Left ventricle myocardium inferior (tissue), 1 donor: ENCODE results near the gene KATNA1. TPM values are rescaled to one million over a fixed set of nuclear protein-coding genes. Genes with fewer than 3 reads are reported as not detected.

Source experiments
- DNase-seq: peaks from one replicate; pipeline ENCODE4 v3.0.0-alpha.2; 2020
- H3K27ac ChIP-seq: fragments of 200-600 bp; replicated peaks from 2 replicates; pipeline ENCODE4 v1.8.0; 2021
- H3K27me3 ChIP-seq: fragments of 200-600 bp; 2 replicates; pipeline ENCODE4 v1.8.0; 2021; ENCODE audit warnings: low read depth
- H3K36me3 ChIP-seq: fragments of 200-600 bp; 2 replicates; pipeline ENCODE4 v1.8.0; 2021
- H3K4me1 ChIP-seq: fragments of 200-600 bp; 2 replicates; pipeline ENCODE4 v1.8.0; 2021
- H3K4me3 ChIP-seq: fragments of 200-600 bp; 2 replicates; pipeline ENCODE4 v1.8.0; 2021; ENCODE audit warnings: mild to moderate bottlenecking, moderate library complexity
- H3K9me3 ChIP-seq: fragments of 200-600 bp; replicated peaks from 2 replicates; pipeline ENCODE4 v1.8.0; 2021
- CTCF ChIP-seq: fragments of 200-600 bp; IDR thresholded peaks from 2 replicates; pipeline ENCODE4 v1.8.0; 2021; ENCODE audit warnings: antibody characterized with exemption, mild to moderate bottlenecking, borderline replicate concordance
- intact Hi-C: fragments of 100-400 bp; cut with micrococcal nuclease; formaldehyde crosslinking; loops from one replicate; pipeline ENCODE4 v1.11.0; 2022
- total RNA-seq: library from RNA; stranded (reverse); fragmentation: NEBNext Ultra II Directional; extraction: Animal tissue kit (Norgen Biotek cat#: 25700); gene quantifications from one replicate; pipeline ENCODE4 v1.2.1, GENCODE V29; 2021
- donor health status: DM: no; HTN: yes; CAD: no; lungs with severe emphysema.

The KATNA1 gene
- total RNA-seq, 1 donor from 2014 or later: 11.6 TPM

GRCh38 chr6:149558029-149558428 lies 90.5 kb downstream of the KATNA1 start:
- Histone ChIP-seq H3K4me3 (no peak overlapping the region), H3K27ac (no peak overlapping the region), H3K9me3 (no peaks in the 10 kb centered on the region), H3K27me3 (peaks cover 14% of the 10 kb centered on the region), H3K4me1 (no peaks in the 10 kb centered on the region), H3K36me3 (no peaks in the 10 kb centered on the region)
- intact Hi-C loops: no loop called here
- no peak for DNase-seq
- no peak for TF ChIP-seq CTCF

GRCh38 chr6:149551920-149552319 lies 96.6 kb downstream of the KATNA1 start:
- no peak for DNase-seq
- Histone ChIP-seq H3K4me3 (no peak overlapping the region), H3K9me3 (no peaks in the 10 kb centered on the region), H3K4me1 (no peaks in the 10 kb centered on the region), H3K27ac (no peak overlapping the region), H3K27me3 (peaks cover 25% of the 10 kb centered on the region), H3K36me3 (no peaks in the 10 kb centered on the region)
- intact Hi-C loops: no loop called here
- no peak for TF ChIP-seq CTCF

- Histone ChIP-seq H3K27ac (peak within 1 kb of the TSS; percentile 94), H3K9me3 (no peaks in the 10 kb centered on the region), H3K4me1 (peaks cover 55% of the 10 kb centered on the region), H3K36me3 (peaks cover 8% of the 10 kb centered on the region), H3K27me3 (no peaks in the 10 kb centered on the region), H3K4me3 (peak within 1 kb of the TSS; percentile 86)
- TF ChIP-seq CTCF: peak; percentile 90
- DNase-seq: peak; percentile 98
- intact Hi-C loops: no loop called here
Measured at GRCh38 chr6:149545754-149546471, 102.6 kb downstream of the KATNA1 start, which contains the start of gene PPIL4. TSS of gene PPIL4 (minus strand) at chr6:149546043. CDS start at chr6:149546005, 38 bp downstream.

- no peaks in the 10 kb centered on the region for H3K9me3 ChIP-seq
- H3K36me3 ChIP-seq: peaks cover 14% of the 10 kb centered on the region
- DNase-seq: peak; percentile 19
- peak overlapping the region; percentile 86 for H3K4me3 ChIP-seq
- peaks cover 55% of the 10 kb centered on the region for H3K4me1 ChIP-seq
- intact Hi-C loops: no loop called here
- H3K27ac ChIP-seq: peak overlapping the region; percentile 94
- no peak for TF ChIP-seq CTCF
- H3K27me3 ChIP-seq: no peaks in the 10 kb centered on the region
Measured at GRCh38 chr6:149545258-149545753, 103.2 kb downstream of the KATNA1 start.

Other genes with a start within 250 kb of the KATNA1 start
- 0.27 TPM for gene SUMO4, start 248.5 kb downstream of the KATNA1 start, total RNA-seq
- gene ZC3H12D, start 163.7 kb downstream of the KATNA1 start, total RNA-seq: 0.25 TPM
- gene PPIL4, start 102.7 kb downstream of the KATNA1 start, total RNA-seq: 15.7 TPM
- 52.0 TPM for gene GINM1, start 82.3 kb downstream of the KATNA1 start, total RNA-seq
- 10.8 TPM for gene LATS1, start 69.4 kb upstream of the KATNA1 start, total RNA-seq
- 29.7 TPM for gene NUP43, start 97.8 kb upstream of the KATNA1 start, total RNA-seq
- gene PCMT1, start 101.0 kb upstream of the KATNA1 start, total RNA-seq: 166 TPM
- gene LRP11, start 215.6 kb upstream of the KATNA1 start, total RNA-seq: 18.2 TPM
- 0.19 TPM for gene RAET1E, start 249.4 kb upstream of the KATNA1 start, total RNA-seq